ENCODE data around the gene PREPL. TPM values are rescaled to one million over a fixed set of nuclear protein-coding genes. Genes with fewer than 3 reads are reported as not detected.

PREPL gene
- total RNA-seq, 2 experiments from 2014 or later = 30.0 to 31.4 TPM

DNA sequence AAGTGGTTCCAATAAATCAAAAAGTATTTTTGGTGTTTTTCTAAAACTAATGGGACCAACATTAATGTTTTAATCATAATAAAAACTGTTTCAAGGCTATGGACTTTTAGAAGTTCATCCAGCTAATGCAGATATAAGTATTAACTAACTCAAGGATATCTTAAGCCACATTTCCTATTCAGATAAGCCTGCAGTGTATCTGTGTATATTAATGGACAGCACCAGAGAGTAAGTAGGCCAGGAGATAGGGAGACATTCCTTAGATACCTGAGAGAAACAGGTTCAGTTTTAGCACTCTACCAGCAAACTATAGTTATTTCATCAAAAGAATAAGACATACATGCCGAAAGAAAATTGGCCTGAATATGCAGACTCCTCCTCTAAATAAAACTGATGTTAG is 27.3 kb downstream of the PREPL start:
- Histone ChIP-seq H3K9me3 (ENCODE audit: control insufficient read depth in 1 of 2, insufficient read depth in 1 of 2, low read length in 2 of 2) (no peaks in the 10 kb centered on the region), H3K36me3 (ENCODE audit: insufficient read depth, low read length) (peaks cover 63% of the 10 kb centered on the region), H3K4me1 (ENCODE audit: insufficient read depth, low read length) (no peaks in the 10 kb centered on the region), H3K27ac (ENCODE audit: low read depth in 1 of 2, low read length in 2 of 2) (no peak overlapping the region), H3K4me3 (ENCODE audit: low read length) (no peak overlapping the region), H3K27me3 (ENCODE audit: control insufficient read depth in 1 of 2, insufficient read depth in 2 of 2, low read length in 2 of 2) (no peaks in the 10 kb centered on the region)
- Mint-ChIP-seq H3K36me3 (ENCODE audit: low read depth) (peaks cover 91% of the 10 kb centered on the region), H3K4me1 (ENCODE audit: low read depth) (peaks cover 10% of the 10 kb centered on the region), H3K27me3 (no peaks in the 10 kb centered on the region), H3K4me3 (no peak overlapping the region), H3K27ac (no peak overlapping the region), H3K9me3 (no peaks in the 10 kb centered on the region)
- TF ChIP-seq, protein P1, sequence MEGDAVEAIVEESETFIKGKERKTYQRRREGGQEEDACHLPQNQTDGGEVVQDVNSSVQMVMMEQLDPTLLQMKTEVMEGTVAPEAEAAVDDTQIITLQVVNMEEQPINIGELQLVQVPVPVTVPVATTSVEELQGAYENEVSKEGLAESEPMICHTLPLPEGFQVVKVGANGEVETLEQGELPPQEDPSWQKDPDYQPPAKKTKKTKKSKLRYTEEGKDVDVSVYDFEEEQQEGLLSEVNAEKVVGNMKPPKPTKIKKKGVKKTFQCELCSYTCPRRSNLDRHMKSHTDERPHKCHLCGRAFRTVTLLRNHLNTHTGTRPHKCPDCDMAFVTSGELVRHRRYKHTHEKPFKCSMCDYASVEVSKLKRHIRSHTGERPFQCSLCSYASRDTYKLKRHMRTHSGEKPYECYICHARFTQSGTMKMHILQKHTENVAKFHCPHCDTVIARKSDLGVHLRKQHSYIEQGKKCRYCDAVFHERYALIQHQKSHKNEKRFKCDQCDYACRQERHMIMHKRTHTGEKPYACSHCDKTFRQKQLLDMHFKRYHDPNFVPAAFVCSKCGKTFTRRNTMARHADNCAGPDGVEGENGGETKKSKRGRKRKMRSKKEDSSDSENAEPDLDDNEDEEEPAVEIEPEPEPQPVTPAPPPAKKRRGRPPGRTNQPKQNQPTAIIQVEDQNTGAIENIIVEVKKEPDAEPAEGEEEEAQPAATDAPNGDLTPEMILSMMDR (IDR thresholded peaks at IDR 0.05) = no peak
- DNase-seq (no peak), ATAC-seq (ENCODE audit: poor library complexity) (no peak)
- intact Hi-C loops (cut with DNase I, micrococcal nuclease) = no loop called here
- POLR2A ChIA-PET = interaction anchor here (1.2 kb wide), 1 partner anchor 28 kb away, joined by 3 read pairs; the partner anchor contains the start of gene CAMKMT
- CTCF ChIA-PET = no interaction called here

DNA sequence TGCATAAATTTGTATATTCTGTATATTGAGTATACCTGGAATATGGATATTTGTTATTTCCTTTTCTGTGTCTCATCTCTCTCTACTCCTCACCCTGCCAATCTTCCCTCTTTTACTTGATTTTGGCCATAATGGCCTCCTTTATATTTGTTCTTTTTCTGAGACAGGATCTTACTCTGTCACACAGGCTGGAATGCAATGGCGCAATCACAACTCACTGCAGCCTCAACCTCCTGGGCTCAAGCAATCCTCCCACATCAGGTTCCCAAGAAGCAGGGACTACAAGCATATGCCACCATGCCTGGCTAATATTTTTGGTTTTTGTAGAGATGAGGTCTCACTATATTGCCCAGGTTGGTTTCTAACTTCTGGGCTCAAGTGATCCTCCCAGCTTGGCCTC is 30.5 kb downstream of the PREPL start:
- Histone ChIP-seq H3K4me3 (ENCODE audit: low read length) (no peak overlapping the region), H3K4me1 (ENCODE audit: insufficient read depth, low read length) (no peaks in the 10 kb centered on the region), H3K27ac (ENCODE audit: low read depth in 1 of 2, low read length in 2 of 2) (no peak overlapping the region), H3K27me3 (ENCODE audit: control insufficient read depth in 1 of 2, insufficient read depth in 2 of 2, low read length in 2 of 2) (no peaks in the 10 kb centered on the region), H3K9me3 (ENCODE audit: control insufficient read depth in 1 of 2, insufficient read depth in 1 of 2, low read length in 2 of 2) (no peaks in the 10 kb centered on the region), H3K36me3 (ENCODE audit: insufficient read depth, low read length) (peaks cover 53% of the 10 kb centered on the region)
- Mint-ChIP-seq H3K4me1 (ENCODE audit: low read depth) (peaks cover 5% of the 10 kb centered on the region), H3K36me3 (ENCODE audit: low read depth) (peaks cover 88% of the 10 kb centered on the region), H3K4me3 (no peak overlapping the region), H3K9me3 (no peaks in the 10 kb centered on the region), H3K27me3 (no peaks in the 10 kb centered on the region), H3K27ac (no peak overlapping the region)
- DNase-seq = no peak
- ChIA-PET CTCF (no interaction called here), POLR2A (no interaction called here)
- intact Hi-C loops (cut with DNase I, micrococcal nuclease) = no loop called here
- TF ChIP-seq, protein P1 (IDR thresholded peaks at IDR 0.05) = no peak
- no peak for ATAC-seq (ENCODE audit: poor library complexity)

DNA sequence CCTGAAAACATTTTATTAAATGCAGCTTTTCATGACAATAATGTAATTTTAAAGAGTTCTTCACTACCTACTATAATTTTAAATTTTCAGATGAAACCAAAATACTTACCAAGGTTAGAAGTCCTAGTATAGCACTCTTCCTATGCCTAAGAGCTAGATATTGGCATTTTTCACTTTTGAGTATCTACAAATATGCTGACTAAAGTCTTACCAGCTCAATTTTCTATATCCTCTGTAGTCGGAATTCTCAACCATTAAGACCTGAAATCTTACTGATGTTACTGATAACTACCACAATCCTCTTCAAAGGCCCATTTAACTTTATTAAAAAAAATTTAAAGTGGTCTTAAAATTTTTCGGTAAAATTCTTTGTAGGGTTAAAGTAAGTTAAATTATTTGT is 32.0 kb downstream of the PREPL start:
- no peaks in the 10 kb centered on the region for H3K9me3 Mint-ChIP-seq
- ATAC-seq (ENCODE audit: poor library complexity) (no peak), DNase-seq (no peak)
- Histone ChIP-seq H3K4me1 (ENCODE audit: insufficient read depth, low read length) (no peaks in the 10 kb centered on the region), H3K4me3 (ENCODE audit: low read length) (no peak overlapping the region), H3K9me3 (ENCODE audit: control insufficient read depth in 1 of 2, insufficient read depth in 1 of 2, low read length in 2 of 2) (no peaks in the 10 kb centered on the region), H3K36me3 (ENCODE audit: insufficient read depth, low read length) (peaks cover 60% of the 10 kb centered on the region), H3K27ac (ENCODE audit: low read depth in 1 of 2, low read length in 2 of 2) (no peak overlapping the region), H3K27me3 (ENCODE audit: control insufficient read depth in 1 of 2, insufficient read depth in 2 of 2, low read length in 2 of 2) (no peaks in the 10 kb centered on the region)
- intact Hi-C loops (cut with DNase I, micrococcal nuclease) = no loop called here
- no peaks in the 10 kb centered on the region for H3K27me3 Mint-ChIP-seq
- CTCF ChIA-PET = interaction anchor here (0.8 kb wide), 1 partner anchor 285 kb away, joined by 3 read pairs; no protein-coding TSS in a partner anchor
- no peak overlapping the region for H3K27ac Mint-ChIP-seq
- TF ChIP-seq, protein P1 (IDR thresholded peaks at IDR 0.05) = no peak
- POLR2A ChIA-PET = no interaction called here
- H3K36me3 Mint-ChIP-seq (ENCODE audit: low read depth) = peaks cover 91% of the 10 kb centered on the region
- H3K4me1 Mint-ChIP-seq (ENCODE audit: low read depth) = no peaks in the 10 kb centered on the region
- H3K4me3 Mint-ChIP-seq = no peak overlapping the region

All from CD4-positive, alpha-beta T cell (primary cell).